Fibroblast of pulmonary artery (primary cell): Measurements from ENCODE around the gene SLC35F3.
"Not testable (repeated sequence)": the region's sequence is repeated elsewhere in the genome, so short reads cannot be mapped to it uniquely, and the experiment has no call there.

Experiments
- DNase-seq: peaks from one replicate; pipeline ENCODE4 v3.0.0-alpha.2; 2010; ENCODE audit warnings: low read depth
- H3K4me3 ChIP-seq: replicated peaks from 2 replicates; pipeline ENCODE4 v1.5.1; 2011; ENCODE audit warnings: low read depth, mild to moderate bottlenecking, control low read depth, low read length, moderate library complexity
- CTCF ChIP-seq: IDR thresholded peaks from 2 replicates; pipeline ENCODE4 v1.5.1; 2011; ENCODE audit warnings: mild to moderate bottlenecking, control low read depth, low read length, inconsistent platforms; ENCODE audit errors: missing control alignments

SLC35F3 gene

GRCh38 chr1:234300096-234300495 lies 395.6 kb downstream of the SLC35F3 start:
- no peak overlapping the region for H3K4me3 ChIP-seq
- TF ChIP-seq CTCF: no peak
- DNase-seq: no peak

GRCh38 chr1:234301663-234302062 lies 397.2 kb downstream of the SLC35F3 start:
- not testable (repeated sequence) for DNase-seq, H3K4me3 ChIP-seq

- H3K4me3 ChIP-seq: no peak overlapping the region
- no peak for DNase-seq
- TF ChIP-seq CTCF: no peak
Measured at GRCh38 chr1:234302354-234302962, 398.0 kb downstream of the SLC35F3 start.

GRCh38 chr1:234303231-234303630 lies 398.8 kb downstream of the SLC35F3 start:
- no peak overlapping the region for H3K4me3 ChIP-seq
- TF ChIP-seq CTCF: no peak
- DNase-seq: no peak

GRCh38 chr1:234307726-234308125 lies 403.2 kb downstream of the SLC35F3 start:
- DNase-seq: no peak
- H3K4me3 ChIP-seq: no peak overlapping the region
- TF ChIP-seq CTCF: no peak

GRCh38 chr1:234309243-234309597 lies 404.7 kb downstream of the SLC35F3 start:
- DNase-seq: no peak
- H3K4me3 ChIP-seq: no peak overlapping the region
- TF ChIP-seq CTCF: no peak

GRCh38 chr1:234309598-234310459 lies 405.4 kb downstream of the SLC35F3 start:
- DNase-seq: peak; percentile 61
- no peak overlapping the region for H3K4me3 ChIP-seq
- TF ChIP-seq CTCF: peak; percentile 96
